ENCODE results near the gene RFTN2.

The RFTN2 gene

GRCh38 chr2:197675246-197675645, at the start of gene RFTN2:
TSS of gene RFTN2 (minus strand) at chr2:197675587. CDS start at chr2:197675458, 129 bp downstream.
- H4K20me1 ChIP-seq (ENCODE audit: insufficient read depth, low read length) = no peaks in the 10 kb centered on the region
- no peak for TF ChIP-seq EZH2 (IDR thresholded peaks at IDR 0.05; ENCODE audit: borderline replicate concordance, low read length)
- no peak for TF ChIP-seq CTCF (IDR thresholded peaks at IDR 0.05; ENCODE audit: low read length)
- H2AFZ ChIP-seq (ENCODE audit: low read length) = no peak within 1 kb of the TSS
- no peak within 1 kb of the TSS for H3K4me3 ChIP-seq (ENCODE audit: low read depth, low read length, poor library complexity, severe bottlenecking)
- no peaks in the 10 kb centered on the region for H3F3A ChIP-seq (ENCODE audit: insufficient read depth, low read length)
- H3K27ac ChIP-seq (ENCODE audit: low read depth, low read length, poor library complexity, severe bottlenecking) = no peak within 1 kb of the TSS
- H3K9me3 ChIP-seq (ENCODE audit: low read length) = no peaks in the 10 kb centered on the region
- H3K9ac ChIP-seq (ENCODE audit: low read length) = no peak within 1 kb of the TSS
- H3K79me2 ChIP-seq (ENCODE audit: insufficient read depth, low read length) = no peaks in the 10 kb centered on the region
- no peaks in the 10 kb centered on the region for H3K36me3 ChIP-seq (ENCODE audit: insufficient read depth, low read length)
- no peaks in the 10 kb centered on the region for H3K9me2 ChIP-seq (ENCODE audit: low read depth, low read length)
- no peaks in the 10 kb centered on the region for H3K4me1 ChIP-seq (ENCODE audit: insufficient read depth, low read length, severe bottlenecking)
- H3K4me2 ChIP-seq (ENCODE audit: low read length) = no peak within 1 kb of the TSS
- H3K27me3 ChIP-seq (ENCODE audit: insufficient read depth, low read length) = no peaks in the 10 kb centered on the region

GRCh38 chr2:197717863-197718262, 42.5 kb upstream of the RFTN2 start:
- no peaks in the 10 kb centered on the region for H3K9me3 ChIP-seq (ENCODE audit: low read length)
- no peak overlapping the region for H3K27ac ChIP-seq (ENCODE audit: low read depth, low read length, poor library complexity, severe bottlenecking)
- H3K9me2 ChIP-seq (ENCODE audit: low read depth, low read length) = no peaks in the 10 kb centered on the region

GRCh38 chr2:197713271-197713670, 37.9 kb upstream of the RFTN2 start:
- Histone ChIP-seq H2AFZ (ENCODE audit: low read length) (no peak overlapping the region), H3K4me3 (ENCODE audit: low read depth, low read length, poor library complexity, severe bottlenecking) (no peak overlapping the region)

More at GRCh38 chr2:197717863-197718262, 42.5 kb upstream of the RFTN2 start:
- H3K27me3 ChIP-seq (ENCODE audit: insufficient read depth, low read length) = no peaks in the 10 kb centered on the region
- no peak overlapping the region for H3K4me3 ChIP-seq (ENCODE audit: low read depth, low read length, poor library complexity, severe bottlenecking)
- H3K4me1 ChIP-seq (ENCODE audit: insufficient read depth, low read length, severe bottlenecking) = no peaks in the 10 kb centered on the region
- no peak overlapping the region for H3K4me2 ChIP-seq (ENCODE audit: low read length)
- H3K79me2 ChIP-seq (ENCODE audit: insufficient read depth, low read length) = no peaks in the 10 kb centered on the region
- H4K20me1 ChIP-seq (ENCODE audit: insufficient read depth, low read length) = no peaks in the 10 kb centered on the region
- no peak overlapping the region for H2AFZ ChIP-seq (ENCODE audit: low read length)
- no peaks in the 10 kb centered on the region; the same call in 1 of the 2 replicates for H3F3A ChIP-seq (ENCODE audit: insufficient read depth, low read length)
- TF ChIP-seq CTCF (IDR thresholded peaks at IDR 0.05; ENCODE audit: low read length) = no peak
- no peak for TF ChIP-seq EZH2 (IDR thresholded peaks at IDR 0.05; ENCODE audit: borderline replicate concordance, low read length)
- H3K36me3 ChIP-seq (ENCODE audit: insufficient read depth, low read length) = peaks cover 7% of the 10 kb centered on the region; the same call in 1 of the 2 replicates
- H3K9ac ChIP-seq (ENCODE audit: low read length) = no peak overlapping the region

More at GRCh38 chr2:197713271-197713670, 37.9 kb upstream of the RFTN2 start:
- Histone ChIP-seq H4K20me1 (ENCODE audit: insufficient read depth, low read length) (no peaks in the 10 kb centered on the region), H3F3A (ENCODE audit: insufficient read depth, low read length) (no peaks in the 10 kb centered on the region), H3K27me3 (ENCODE audit: insufficient read depth, low read length) (no peaks in the 10 kb centered on the region), H3K9me3 (ENCODE audit: low read length) (no peaks in the 10 kb centered on the region), H3K36me3 (ENCODE audit: insufficient read depth, low read length) (peaks cover 35% of the 10 kb centered on the region), H3K9me2 (ENCODE audit: low read depth, low read length) (no peaks in the 10 kb centered on the region), H3K27ac (ENCODE audit: low read depth, low read length, poor library complexity, severe bottlenecking) (no peak overlapping the region), H3K79me2 (ENCODE audit: insufficient read depth, low read length) (peaks cover 26% of the 10 kb centered on the region), H3K9ac (ENCODE audit: low read length) (no peak overlapping the region), H3K4me1 (ENCODE audit: insufficient read depth, low read length, severe bottlenecking) (peaks cover 17% of the 10 kb centered on the region), H3K4me2 (ENCODE audit: low read length) (no peak overlapping the region)
- TF ChIP-seq EZH2 (IDR thresholded peaks at IDR 0.05; ENCODE audit: borderline replicate concordance, low read length) = no peak
- TF ChIP-seq CTCF (IDR thresholded peaks at IDR 0.05; ENCODE audit: low read length) = no peak
